H1 (cell line): ENCODE results near the gene PPP2R3A. TPM values are rescaled to one million over a fixed set of nuclear protein-coding genes. Genes with fewer than 3 reads are reported as not detected.

Source experiments
- CHD2 ChIP-seq: IDR thresholded peaks from 2 replicates; pipeline ENCODE4 v1.6.1; 2012; ENCODE audit warnings: low read length, improper control_type of control experiment
- JUND ChIP-seq: IDR thresholded peaks from 2 replicates; pipeline ENCODE4 v1.6.1; 2011; ENCODE audit warnings: mild to moderate bottlenecking, improper control_type of control experiment, low read length
- TAF1 ChIP-seq: IDR thresholded peaks from 2 replicates; pipeline ENCODE4 v1.6.1; 2011; ENCODE audit warnings: mild to moderate bottlenecking, low read depth, low read length
- polyA plus RNA-seq, 7 experiments: library from polyadenylated mRNA; depleted of rRNA in 3 of 7; stranded (reverse) in 5 of 7; unstranded in 2 of 7; fragments of >200 nt in 5 of 7; fragments of 200-250 nt in 2 of 7; gene quantifications; 1 replicate in 5 of 7; 2 replicates in 1 of 7; 4 replicates in 1 of 7; pipeline versions ENCODE4 v1.2.1 to v1.2.3, GENCODE V29; 2011 to 2013; ENCODE audit warnings: missing spikeins in 2 of 7, mixed read lengths in 2 of 7
- total RNA-seq: library from RNA; stranded (reverse); fragmentation: NEBNext Ultra II Directional; extraction: Animal tissue kit (Norgen Biotek cat#: 25700); gene quantifications from 2 replicates; pipeline ENCODE4 v1.2.1, GENCODE V29; 2021

Gene PPP2R3A
- total and polyA plus RNA-seq, 2 of the 8 experiments (the other 6 are each of a cell fraction or from before 2014, with no cell fraction given): 4.1 to 15.2 TPM

DNA sequence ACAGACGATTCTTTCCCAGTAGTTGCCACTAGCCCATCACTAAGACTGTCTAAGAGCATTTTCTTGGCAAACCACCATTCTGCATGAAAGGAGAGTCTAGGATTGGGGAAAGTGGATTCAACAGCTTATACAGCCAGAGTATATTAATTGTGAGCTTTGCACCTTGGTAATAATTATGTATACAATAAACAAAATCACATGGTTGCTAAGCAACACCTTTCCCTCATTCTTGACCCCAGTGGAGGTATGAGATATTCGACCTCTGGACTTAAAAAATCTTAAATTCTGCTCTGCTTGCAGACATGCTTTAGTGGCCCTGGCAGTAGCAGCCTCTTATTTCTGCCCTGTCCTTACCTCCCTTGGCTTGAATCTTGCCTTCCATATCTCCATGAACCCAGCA, 73.1 kb downstream of the PPP2R3A start (continued):
- no peak for TF ChIP-seq TAF1
- TF ChIP-seq CHD2: no peak
- TF ChIP-seq JUND: no peak
